OCI-LY3 (cell line): ENCODE data around the gene RAB36.

Experiments
- H2AFZ ChIP-seq: fragments of 200-600, 300-600 bp; shearing (Covaris generic); 2 replicates; pipeline ENCODE4 v1.6.0; 2014; ENCODE audit warnings: antibody characterized with exemption, low read depth, low read length
- H3K27ac ChIP-seq: fragments of 200-600, 300-600 bp; sonication (generic); 2 replicates; pipeline ENCODE4 v1.5.1; 2014; ENCODE audit warnings: mild to moderate bottlenecking, low read length, moderate library complexity, mixed read lengths
- H3K27me3 ChIP-seq: fragments of 200-600, 300-600 bp; sonication (generic); 2 replicates; pipeline ENCODE4 v1.6.1; 2014; ENCODE audit warnings: low read depth, low read length, mixed read lengths
- H3K36me3 ChIP-seq: fragments of 200-600, 300-600 bp; sonication (generic); replicated peaks from 2 replicates; pipeline ENCODE3; 2014; ENCODE audit warnings: low read depth, low read length, mixed read lengths
- H3K4me1 ChIP-seq: fragments of 300-600, 200-600 bp; sonication (generic); 2 replicates; pipeline ENCODE4 v1.6.1; 2014; ENCODE audit warnings: low read length, mixed read lengths
- H3K4me2 ChIP-seq: fragments of 200-600, 300-600 bp; sonication (generic); 2 replicates; pipeline ENCODE4 v1.6.1; 2014; ENCODE audit warnings: low read length, mixed read lengths
- H3K4me3 ChIP-seq: fragments of 300-600, 200-600 bp; sonication (generic); 2 replicates; pipeline ENCODE4 v1.5.1; 2014; ENCODE audit warnings: antibody characterized with exemption, mild to moderate bottlenecking, low read length, moderate library complexity
- H3K79me2 ChIP-seq: fragments of 300-600, 200-600 bp; shearing (Covaris generic); 2 replicates; pipeline ENCODE4 v1.6.1; 2014; ENCODE audit warnings: mild to moderate bottlenecking, low read length, mixed read lengths
- H3K9ac ChIP-seq: fragments of 300-600, 200-600 bp; shearing (Covaris generic); 2 replicates; pipeline ENCODE4 v1.6.0; 2014; ENCODE audit warnings: mild to moderate bottlenecking, low read length, moderate library complexity
- H3K9me3 ChIP-seq: fragments of 200-600, 300-600 bp; shearing (Covaris generic); 2 replicates; pipeline ENCODE4 v1.6.1; 2014; ENCODE audit warnings: low read length, mixed read lengths; ENCODE audit not compliant: insufficient read depth
- H4K20me1 ChIP-seq: fragments of 200-600, 300-600 bp; sonication (generic); 2 replicates; pipeline ENCODE4 v1.6.1; 2016; ENCODE audit warnings: low read length, mixed read lengths; ENCODE audit not compliant: insufficient read depth
- EZH2phosphoT487 ChIP-seq: fragments of 200-600 bp; shearing (Covaris generic); IDR thresholded peaks from 2 replicates; pipeline ENCODE4 v1.6.1; 2018; ENCODE audit warnings: antibody characterized with exemption, mixed run types, low read depth
- TF ChIP-seq, protein P1 (sequence below): fragments of 200-600, 300-600 bp; sonication (generic); IDR thresholded peaks from 2 replicates; pipeline ENCODE4 v1.5.1; 2014; ENCODE audit warnings: antibody characterized with exemption, low read length, low read depth

RAB36 gene

DNA sequence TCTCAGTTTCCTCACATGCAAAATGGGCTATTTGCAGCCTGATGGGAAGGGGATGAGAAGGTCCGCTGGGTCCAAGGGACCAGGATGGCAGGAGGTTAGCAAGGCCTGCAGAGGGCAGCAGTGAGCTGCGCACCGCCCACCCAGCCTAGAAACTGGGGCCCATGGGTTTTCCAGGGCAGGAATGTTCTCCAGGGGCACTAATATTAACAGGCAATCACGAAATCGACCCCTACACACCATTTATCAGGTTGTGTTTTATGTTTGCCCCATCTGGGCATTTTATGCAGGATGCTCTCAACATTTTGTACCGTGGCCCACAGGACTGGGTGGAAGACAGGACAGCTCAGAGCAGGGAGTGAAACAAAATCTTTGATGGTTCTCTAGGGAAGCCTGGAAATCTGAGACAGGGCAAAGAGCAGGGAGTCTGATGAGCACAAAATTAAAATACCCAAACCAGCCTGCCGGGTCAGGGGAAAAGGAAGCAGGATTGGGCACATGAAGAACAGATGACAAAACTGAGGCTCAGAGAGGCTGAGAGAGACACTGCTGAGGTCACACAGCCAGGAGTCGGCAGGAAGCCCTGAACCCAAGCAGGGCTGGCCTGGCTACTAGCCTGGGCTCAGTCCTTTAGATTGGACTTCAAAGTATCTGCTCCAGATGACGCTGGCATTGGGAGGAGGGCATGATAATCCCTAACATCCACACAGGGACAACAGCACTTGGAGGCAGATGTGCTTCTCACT, 33.4 kb downstream of the RAB36 start:
- TF ChIP-seq, protein P1, sequence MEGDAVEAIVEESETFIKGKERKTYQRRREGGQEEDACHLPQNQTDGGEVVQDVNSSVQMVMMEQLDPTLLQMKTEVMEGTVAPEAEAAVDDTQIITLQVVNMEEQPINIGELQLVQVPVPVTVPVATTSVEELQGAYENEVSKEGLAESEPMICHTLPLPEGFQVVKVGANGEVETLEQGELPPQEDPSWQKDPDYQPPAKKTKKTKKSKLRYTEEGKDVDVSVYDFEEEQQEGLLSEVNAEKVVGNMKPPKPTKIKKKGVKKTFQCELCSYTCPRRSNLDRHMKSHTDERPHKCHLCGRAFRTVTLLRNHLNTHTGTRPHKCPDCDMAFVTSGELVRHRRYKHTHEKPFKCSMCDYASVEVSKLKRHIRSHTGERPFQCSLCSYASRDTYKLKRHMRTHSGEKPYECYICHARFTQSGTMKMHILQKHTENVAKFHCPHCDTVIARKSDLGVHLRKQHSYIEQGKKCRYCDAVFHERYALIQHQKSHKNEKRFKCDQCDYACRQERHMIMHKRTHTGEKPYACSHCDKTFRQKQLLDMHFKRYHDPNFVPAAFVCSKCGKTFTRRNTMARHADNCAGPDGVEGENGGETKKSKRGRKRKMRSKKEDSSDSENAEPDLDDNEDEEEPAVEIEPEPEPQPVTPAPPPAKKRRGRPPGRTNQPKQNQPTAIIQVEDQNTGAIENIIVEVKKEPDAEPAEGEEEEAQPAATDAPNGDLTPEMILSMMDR = peak; percentile 97
- no peak for TF ChIP-seq EZH2phosphoT487
- Histone ChIP-seq H3K4me2 (no peak overlapping the region), H3K4me1 (peaks cover 8% of the 10 kb centered on the region; the same call in 1 of the 2 replicates), H3K27ac (no peak overlapping the region), H3K9me3 (peaks cover 13% of the 10 kb centered on the region; the same call in 1 of the 2 replicates), H4K20me1 (0 out of 2 replicates have a peak, but pooled peaks cover 6% of the 10 kb centered on the region), H3K79me2 (no peaks in the 10 kb centered on the region), H3K4me3 (no peak overlapping the region), H3K9ac (no peak overlapping the region), H2AFZ (no peak overlapping the region), H3K36me3 (no peaks in the 10 kb centered on the region), H3K27me3 (no peaks in the 10 kb centered on the region)

DNA sequence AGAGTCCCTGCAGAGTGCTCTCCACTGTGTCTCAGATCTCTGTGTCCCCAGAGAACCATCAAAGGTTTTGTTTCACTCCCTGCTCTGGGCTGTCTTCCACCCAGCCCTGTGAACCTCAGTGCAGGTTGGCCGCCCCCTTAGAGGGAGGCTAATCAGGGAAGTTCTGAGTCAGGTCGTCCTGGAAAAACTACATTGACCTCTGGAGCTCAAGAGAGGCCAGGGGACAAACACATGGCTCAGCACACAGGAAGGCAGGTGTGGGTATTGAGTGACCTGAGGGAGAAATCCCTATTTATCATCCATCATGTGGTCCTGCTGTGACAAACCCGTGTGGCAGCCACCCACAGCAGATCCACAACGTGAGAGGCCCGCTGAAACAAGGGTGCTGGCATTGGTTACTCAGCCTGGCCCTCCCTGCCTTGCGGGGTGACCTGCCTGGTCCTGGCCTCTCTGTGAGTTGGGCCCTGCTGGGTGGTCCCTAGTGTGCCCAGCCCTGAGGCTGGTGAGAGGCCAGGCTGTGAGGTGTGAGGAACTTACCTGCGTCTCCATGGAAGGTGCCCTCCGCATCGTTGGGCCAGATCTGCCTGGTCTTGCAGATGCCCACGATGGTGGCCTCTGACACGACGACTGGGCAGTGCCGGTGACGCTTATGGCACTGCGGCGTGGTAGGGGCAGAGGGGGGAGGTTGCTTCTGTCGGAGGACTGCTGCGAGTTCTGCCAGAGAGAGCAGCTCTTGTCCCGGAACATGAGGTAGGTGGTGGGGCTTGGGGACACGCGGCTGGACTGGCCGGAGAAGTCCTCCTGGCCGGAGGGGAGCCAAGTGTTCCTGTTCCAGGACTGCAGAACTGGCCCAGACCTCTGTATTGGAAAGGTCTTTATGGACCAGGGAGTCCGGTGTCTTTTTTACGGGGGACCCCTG, 34.4 kb downstream of the RAB36 start:
- H3K36me3 ChIP-seq = no peaks in the 10 kb centered on the region
- peaks cover 8% of the 10 kb centered on the region; the same call in 1 of the 2 replicates for H3K4me1 ChIP-seq
- no peaks in the 10 kb centered on the region for H3K79me2 ChIP-seq
- H3K9ac ChIP-seq = peak overlapping the region; percentile 19
- H3K9me3 ChIP-seq = peaks cover 13% of the 10 kb centered on the region; the same call in 1 of the 2 replicates
- H4K20me1 ChIP-seq = 0 out of 2 replicates have a peak, but pooled peaks cover 6% of the 10 kb centered on the region
- peak overlapping the region; percentile 74 for H3K4me3 ChIP-seq
- no peaks in the 10 kb centered on the region for H3K27me3 ChIP-seq
- H3K4me2 ChIP-seq = peak overlapping the region; percentile 63
- no peak for TF ChIP-seq EZH2phosphoT487
- TF ChIP-seq, protein P1 = no peak
- H3K27ac ChIP-seq = no peak overlapping the region
- peak overlapping the region; percentile 29; the same call in 1 of the 2 replicates for H2AFZ ChIP-seq

DNA sequence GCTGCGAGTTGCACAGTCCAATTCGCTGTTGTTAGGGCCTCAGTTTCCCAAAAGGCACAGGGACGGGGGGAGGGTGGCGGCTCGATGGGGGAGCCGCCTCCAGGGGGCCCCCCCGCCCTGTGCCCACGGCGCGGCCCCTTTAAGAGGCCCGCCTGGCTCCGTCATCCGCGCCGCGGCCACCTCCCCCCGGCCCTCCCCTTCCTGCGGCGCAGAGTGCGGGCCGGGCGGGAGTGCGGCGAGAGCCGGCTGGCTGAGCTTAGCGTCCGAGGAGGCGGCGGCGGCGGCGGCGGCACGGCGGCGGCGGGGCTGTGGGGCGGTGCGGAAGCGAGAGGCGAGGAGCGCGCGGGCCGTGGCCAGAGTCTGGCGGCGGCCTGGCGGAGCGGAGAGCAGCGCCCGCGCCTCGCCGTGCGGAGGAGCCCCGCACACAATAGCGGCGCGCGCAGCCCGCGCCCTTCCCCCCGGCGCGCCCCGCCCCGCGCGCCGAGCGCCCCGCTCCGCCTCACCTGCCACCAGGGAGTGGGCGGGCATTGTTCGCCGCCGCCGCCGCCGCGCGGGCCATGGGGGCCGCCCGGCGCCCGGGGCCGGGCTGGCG, 35.1 kb downstream of the RAB36 start, which contains the start of gene BCR:
BCR (plus strand) TSS at position 209 of the 592 bp plus-strand sequence. CDS start 452 bp downstream, outside the sequence.
- Histone ChIP-seq H3K27me3 (no peaks in the 10 kb centered on the region), H3K4me2 (peak within 1 kb of the TSS; percentile 76), H3K79me2 (no peaks in the 10 kb centered on the region), H3K36me3 (no peaks in the 10 kb centered on the region), H4K20me1 (0 out of 2 replicates have a peak, but pooled peaks cover 6% of the 10 kb centered on the region), H3K27ac (no peak within 1 kb of the TSS), H3K4me1 (peaks cover 8% of the 10 kb centered on the region; the same call in 1 of the 2 replicates), H3K9ac (peak within 1 kb of the TSS; percentile 19), H3K9me3 (peaks cover 13% of the 10 kb centered on the region; the same call in 1 of the 2 replicates), H2AFZ (peak within 1 kb of the TSS; percentile 29; the same call in 1 of the 2 replicates), H3K4me3 (peak within 1 kb of the TSS; percentile 77)
- TF ChIP-seq, protein P1 = peak; percentile 20; the same call in 1 of the 2 replicates
- TF ChIP-seq EZH2phosphoT487 = no peak
